H9 (cell line): Measurements from ENCODE around the gene DPF1. TPM values are rescaled to one million over a fixed set of nuclear protein-coding genes. Genes with fewer than 3 reads are reported as not detected.

Experiments
- DNase-seq: peaks from one replicate; pipeline ENCODE4 v3.0.0-alpha.2; 2017
- H2AFZ ChIP-seq: one replicate; pipeline ENCODE4 v1.6.1; 2013; ENCODE audit warnings: mild to moderate bottlenecking, low read length, control low read depth, moderate library complexity
- H2AK5ac ChIP-seq: 2 replicates; pipeline ENCODE4 v1.6.1; 2013; ENCODE audit warnings: low read length, control low read depth, mixed read lengths; ENCODE audit not compliant: insufficient read length
- H2BK120ac ChIP-seq: one replicate; pipeline ENCODE4 v1.6.1; 2013; ENCODE audit warnings: low read depth, mild to moderate bottlenecking, low read length, control low read depth, inconsistent platforms; ENCODE audit not compliant: poor library complexity, severe bottlenecking
- H2BK12ac ChIP-seq: 2 replicates; pipeline ENCODE4 v1.6.1; 2013; ENCODE audit warnings: low read length, control low read depth, mixed read lengths, low read depth; ENCODE audit not compliant: insufficient read length
- H2BK15ac ChIP-seq: 2 replicates; pipeline ENCODE4 v1.6.1; 2013; ENCODE audit warnings: low read depth, low read length, control low read depth
- H2BK20ac ChIP-seq: one replicate; pipeline ENCODE4 v1.6.1; 2013; ENCODE audit warnings: low read depth, mild to moderate bottlenecking, low read length, control low read depth, inconsistent platforms; ENCODE audit not compliant: poor library complexity, severe bottlenecking
- H2BK5ac ChIP-seq: 2 replicates; pipeline ENCODE4 v1.6.1; 2013; ENCODE audit warnings: low read length, control low read depth, mixed read lengths; ENCODE audit not compliant: insufficient read length
- H3K14ac ChIP-seq: 2 replicates; pipeline ENCODE4 v1.6.1; 2013; ENCODE audit warnings: low read length, control low read depth; ENCODE audit not compliant: insufficient read depth
- H3K18ac ChIP-seq: 2 replicates; pipeline ENCODE4 v1.6.1; 2013; ENCODE audit warnings: low read depth, mild to moderate bottlenecking, mixed read lengths, low read length, control low read depth; ENCODE audit not compliant: insufficient read length
- H3K23ac ChIP-seq: 2 replicates; pipeline ENCODE4 v1.6.1; 2013; ENCODE audit warnings: low read length, control low read depth, mixed read lengths, low read depth; ENCODE audit not compliant: insufficient read length
- H3K23me2 ChIP-seq: 2 replicates; pipeline ENCODE4 v1.6.1; 2013; ENCODE audit warnings: low read depth, mild to moderate bottlenecking, mixed read lengths, low read length, control low read depth; ENCODE audit not compliant: insufficient read length, poor library complexity, severe bottlenecking
- H3K27ac ChIP-seq: 2 replicates; pipeline ENCODE4 v1.5.1; 2013; ENCODE audit warnings: low read length, control low read depth, mixed read lengths, low read depth; ENCODE audit not compliant: insufficient read length
- H3K27me3 ChIP-seq: 2 replicates; pipeline ENCODE4 v1.6.1; 2013; ENCODE audit warnings: low read length, control low read depth, inconsistent platforms; ENCODE audit not compliant: insufficient read depth
- H3K4ac ChIP-seq: 2 replicates; pipeline ENCODE4 v1.6.1; 2013; ENCODE audit warnings: low read depth, mild to moderate bottlenecking, control low read depth, inconsistent platforms, low read length, moderate library complexity
- H3K4me1 ChIP-seq: 2 replicates; pipeline ENCODE4 v1.6.1; 2013; ENCODE audit warnings: low read length, control low read depth, inconsistent platforms; ENCODE audit not compliant: insufficient read depth
- H3K4me2 ChIP-seq: 2 replicates; pipeline ENCODE4 v1.6.1; 2013; ENCODE audit warnings: low read length, control low read depth, mixed read lengths; ENCODE audit not compliant: insufficient read length, insufficient read depth
- H3K56ac ChIP-seq: 2 replicates; pipeline ENCODE4 v1.6.1; 2013; ENCODE audit warnings: low read depth, mild to moderate bottlenecking, mixed read lengths, low read length, control low read depth; ENCODE audit not compliant: insufficient read length
- H3K79me1 ChIP-seq: 2 replicates; pipeline ENCODE4 v1.6.1; 2013; ENCODE audit warnings: low read depth, mild to moderate bottlenecking, moderate library complexity, low read length, control low read depth, inconsistent platforms; ENCODE audit not compliant: insufficient read depth, poor library complexity, severe bottlenecking
- H3K79me2 ChIP-seq: 2 replicates; pipeline ENCODE4 v1.6.1; 2013; ENCODE audit warnings: low read length, control low read depth, inconsistent platforms; ENCODE audit not compliant: insufficient read depth
- H3K9ac ChIP-seq: 2 replicates; pipeline ENCODE4 v1.6.1; 2013; ENCODE audit warnings: low read length, control low read depth, mixed read lengths; ENCODE audit not compliant: insufficient read length; ENCODE audit errors: extremely low read depth
- H3K9me3 ChIP-seq: one replicate; pipeline ENCODE4 v1.6.1; 2013; ENCODE audit warnings: low read depth, low read length, inconsistent platforms; ENCODE audit not compliant: control insufficient read depth
- H3T11ph ChIP-seq: one replicate; pipeline ENCODE4 v1.6.1; 2013; ENCODE audit warnings: mild to moderate bottlenecking, low read length, control low read depth, inconsistent platforms
- H4K20me1 ChIP-seq: one replicate; pipeline ENCODE4 v1.6.1; 2013; ENCODE audit not compliant: control insufficient read depth, insufficient read length, insufficient read depth
- H4K5ac ChIP-seq: 2 replicates; pipeline ENCODE4 v1.6.1; 2013; ENCODE audit warnings: low read depth, mild to moderate bottlenecking, mixed read lengths, low read length, control low read depth; ENCODE audit not compliant: insufficient read length
- H4K8ac ChIP-seq: replicated peaks from 2 replicates; pipeline ENCODE4 v1.6.1; 2013; ENCODE audit warnings: low read length, control low read depth, mixed read lengths, low read depth; ENCODE audit not compliant: insufficient read length
- H4K91ac ChIP-seq: 2 replicates; pipeline ENCODE4 v1.6.1; 2013; ENCODE audit warnings: low read depth, mild to moderate bottlenecking, moderate library complexity, mixed read lengths, low read length, control low read depth; ENCODE audit not compliant: insufficient read length
- H3K27ac Mint-ChIP-seq, 3 experiments: 2 replicates in 2 of 3; 3 replicates in 1 of 3; pipeline ENCODE4 v1.8.0; 2020 to 2021; ENCODE audit warnings: mixed read lengths in 3 of 3, mild to moderate bottlenecking in 1 of 3, moderate library complexity in 1 of 3
- H3K27me3 Mint-ChIP-seq: 2 replicates; pipeline ENCODE4 v1.8.0; 2021; ENCODE audit warnings: low read depth, mild to moderate bottlenecking, moderate library complexity, mixed read lengths
- H3K36me3 Mint-ChIP-seq, 3 experiments: 2 replicates in 2 of 3; 3 replicates in 1 of 3; pipeline ENCODE4 v1.8.0; 2020 to 2021; ENCODE audit warnings: low read depth in 3 of 3, mixed read lengths in 3 of 3; ENCODE audit not compliant: insufficient read depth in 1 of 3
- H3K4me1 Mint-ChIP-seq, 2 experiments: 2 replicates each; pipeline ENCODE4 v1.8.0; 2020; ENCODE audit warnings: mixed read lengths in 2 of 2
- H3K4me3 Mint-ChIP-seq, 2 experiments: 2 replicates in 1 of 2; 3 replicates in 1 of 2; pipeline ENCODE4 v1.8.0; 2020 to 2021; ENCODE audit warnings: mild to moderate bottlenecking in 2 of 2, mixed read lengths in 2 of 2, moderate library complexity in 1 of 2
- H3K9me3 Mint-ChIP-seq, 2 experiments: 2 replicates in 1 of 2; 3 replicates in 1 of 2; pipeline ENCODE4 v1.8.0; 2020; ENCODE audit warnings: mild to moderate bottlenecking in 2 of 2, mixed read lengths in 2 of 2, moderate library complexity in 1 of 2
- WGBS: extraction: QIAGEN DNeasy Blood & Tissue Kit; methylation state at CpG from one replicate; pipeline ENCODE4 v1.1.7; 2013; ENCODE audit warnings: missing lambda C conversion rate, low lambda C conversion rate, mixed read lengths; ENCODE audit not compliant: insufficient read length; ENCODE audit errors: extremely low coverage; 5-methylcytosine and 5-hydroxymethylcytosine counted together
- total RNA-seq: library from RNA; stranded (reverse); gene quantifications from 2 replicates; pipeline ENCODE4 v1.2.1, GENCODE V29; 2021
- TF ChIP-seq, protein P1 (sequence below): fragments of 200-600 bp; sonication (generic); conservative IDR thresholded peaks from 3 replicates; pipeline ENCODE4 v1.8.0; 2021; ENCODE audit warnings: antibody characterized with exemption, mild to moderate bottlenecking

The DPF1 gene
- total RNA-seq, 1 experiment from 2014 or later, result 12.0 TPM

DNA sequence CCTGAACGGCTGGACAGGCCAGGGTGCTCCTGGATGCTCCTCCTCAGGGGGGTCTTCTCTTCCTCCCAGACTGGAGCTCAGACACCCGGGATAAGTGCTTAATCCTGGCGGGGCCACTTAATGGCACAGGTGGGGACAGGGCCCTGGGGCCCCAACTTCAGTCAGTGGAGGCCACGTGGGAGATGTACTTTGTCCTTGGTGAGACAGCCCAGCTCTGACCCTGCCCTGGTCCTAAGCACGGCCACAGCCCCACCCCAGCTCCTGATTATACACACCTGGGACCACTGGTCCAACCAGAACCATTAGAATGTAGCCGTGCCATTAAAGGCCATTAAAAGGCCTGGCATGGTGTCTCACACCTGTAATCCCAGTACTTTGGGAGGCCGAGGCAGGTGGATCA lies 24.4 kb upstream of the DPF1 start:
- H3K9me3 ChIP-seq, result no peaks in the 10 kb centered on the region
- no CpG with 5 or more reads among the region's 7 CpGs for WGBS

More for the DNA sequence above, 24.4 kb upstream of the DPF1 start:
- no peak for DNase-seq
- no peak overlapping the region for H2AFZ ChIP-seq
- no peak overlapping the region for H2BK12ac ChIP-seq
- no peak overlapping the region for H4K5ac ChIP-seq
- no peak overlapping the region for H4K91ac ChIP-seq
- Mint-ChIP-seq H3K27ac (no peak overlapping the region), H3K27me3 (peaks cover 8% of the 10 kb centered on the region), H3K4me3 (no peak overlapping the region), H3K36me3 (no peaks in the 10 kb centered on the region; a peak in 1 of 7 replicates), H3K4me1 (peaks cover 34 to 54% of the 10 kb centered on the region in 2 experiments), H3K9me3 (no peaks in the 10 kb centered on the region; a peak in 1 of 5 replicates)
- H2AK5ac ChIP-seq, result no peak overlapping the region
- peaks cover 7% of the 10 kb centered on the region for H3K23me2 ChIP-seq
- H3K18ac ChIP-seq, result no peak overlapping the region
- no peak overlapping the region for H3K23ac ChIP-seq
- no peak overlapping the region for H3T11ph ChIP-seq
- H3K79me2 ChIP-seq, result no peaks in the 10 kb centered on the region
- H4K20me1 ChIP-seq, result no peaks in the 10 kb centered on the region
- no peak overlapping the region for H4K8ac ChIP-seq
- H3K9ac ChIP-seq, result no peak overlapping the region
- H2BK120ac ChIP-seq, result no peak overlapping the region
- no peaks in the 10 kb centered on the region for H3K27me3 ChIP-seq
- no peak overlapping the region for H2BK15ac ChIP-seq
- no peak overlapping the region for H3K4me2 ChIP-seq
- H3K27ac ChIP-seq, result no peak overlapping the region
- no peak overlapping the region for H2BK5ac ChIP-seq
- no peak overlapping the region for H3K56ac ChIP-seq
- H3K79me1 ChIP-seq, result no peaks in the 10 kb centered on the region
- H3K4ac ChIP-seq, result no peak overlapping the region
- no peak overlapping the region for H3K14ac ChIP-seq
- H3K4me1 ChIP-seq, result peaks cover 3% of the 10 kb centered on the region; the same call in 1 of the 2 replicates
- TF ChIP-seq, protein P1, sequence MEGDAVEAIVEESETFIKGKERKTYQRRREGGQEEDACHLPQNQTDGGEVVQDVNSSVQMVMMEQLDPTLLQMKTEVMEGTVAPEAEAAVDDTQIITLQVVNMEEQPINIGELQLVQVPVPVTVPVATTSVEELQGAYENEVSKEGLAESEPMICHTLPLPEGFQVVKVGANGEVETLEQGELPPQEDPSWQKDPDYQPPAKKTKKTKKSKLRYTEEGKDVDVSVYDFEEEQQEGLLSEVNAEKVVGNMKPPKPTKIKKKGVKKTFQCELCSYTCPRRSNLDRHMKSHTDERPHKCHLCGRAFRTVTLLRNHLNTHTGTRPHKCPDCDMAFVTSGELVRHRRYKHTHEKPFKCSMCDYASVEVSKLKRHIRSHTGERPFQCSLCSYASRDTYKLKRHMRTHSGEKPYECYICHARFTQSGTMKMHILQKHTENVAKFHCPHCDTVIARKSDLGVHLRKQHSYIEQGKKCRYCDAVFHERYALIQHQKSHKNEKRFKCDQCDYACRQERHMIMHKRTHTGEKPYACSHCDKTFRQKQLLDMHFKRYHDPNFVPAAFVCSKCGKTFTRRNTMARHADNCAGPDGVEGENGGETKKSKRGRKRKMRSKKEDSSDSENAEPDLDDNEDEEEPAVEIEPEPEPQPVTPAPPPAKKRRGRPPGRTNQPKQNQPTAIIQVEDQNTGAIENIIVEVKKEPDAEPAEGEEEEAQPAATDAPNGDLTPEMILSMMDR, result no peak
- no peak overlapping the region for H2BK20ac ChIP-seq
